HG02588 (cell line): ENCODE measurements around the gene SLX9.
A peak's percentile ranks its signal among the peaks of the same experiment; 100 is the strongest.

Experiments
- ATAC-seq: cut with Tn5 transposase; IDR thresholded peaks from one replicate; pipeline ENCODE4 v1.9.1; 2021; ENCODE audit warnings: mild to moderate bottlenecking, moderate library complexity; ENCODE audit not compliant: unreplicated experiment

The SLX9 gene

GRCh38 chr21:44939532-44940115 lies at the start of gene SLX9:
Gene SLX9 (plus strand): TSS chr21:44940029. CDS start chr21:44940058, 29 bp downstream.
- ATAC-seq, result peak; percentile 67

- ATAC-seq, result no peak
These were observed 49.4 kb upstream of the SLX9 start for GRCh38 chr21:44890338-44890931.

GRCh38 chr21:44890961-44891541 lies 48.8 kb upstream of the SLX9 start:
- no peak for ATAC-seq

GRCh38 chr21:44891631-44892031 lies 48.2 kb upstream of the SLX9 start:
- ATAC-seq, result no peak

GRCh38 chr21:44892095-44892494 lies 47.7 kb upstream of the SLX9 start:
- no peak for ATAC-seq

GRCh38 chr21:44892536-44893277 lies 47.1 kb upstream of the SLX9 start:
- peak; percentile 56 for ATAC-seq

- no peak for ATAC-seq
These were observed 46.6 kb upstream of the SLX9 start for GRCh38 chr21:44893278-44893556.

GRCh38 chr21:44893948-44894656 lies 45.7 kb upstream of the SLX9 start:
- no peak for ATAC-seq

GRCh38 chr21:44894687-44895302 lies 45.0 kb upstream of the SLX9 start:
- ATAC-seq, result no peak

- ATAC-seq, result no peak
These were observed 44.0 kb upstream of the SLX9 start for GRCh38 chr21:44895859-44896258.

- ATAC-seq, result no peak
These were observed 43.1 kb upstream of the SLX9 start for GRCh38 chr21:44896561-44897286.

- ATAC-seq, result no peak
These were observed 42.4 kb upstream of the SLX9 start for GRCh38 chr21:44897326-44898010.

- no peak for ATAC-seq
These were observed 41.8 kb upstream of the SLX9 start for GRCh38 chr21:44898011-44898488.

GRCh38 chr21:44898851-44899767 lies 40.7 kb upstream of the SLX9 start:
- no peak for ATAC-seq

- no peak for ATAC-seq
These were observed 39.9 kb upstream of the SLX9 start for GRCh38 chr21:44899768-44900558.

- no peak for ATAC-seq
These were observed 39.1 kb upstream of the SLX9 start for GRCh38 chr21:44900559-44901251.

- ATAC-seq, result no peak
These were observed 38.3 kb upstream of the SLX9 start for GRCh38 chr21:44901391-44902074.
